ENCODE data around the gene SLC25A29.

The SLC25A29 gene

DNA sequence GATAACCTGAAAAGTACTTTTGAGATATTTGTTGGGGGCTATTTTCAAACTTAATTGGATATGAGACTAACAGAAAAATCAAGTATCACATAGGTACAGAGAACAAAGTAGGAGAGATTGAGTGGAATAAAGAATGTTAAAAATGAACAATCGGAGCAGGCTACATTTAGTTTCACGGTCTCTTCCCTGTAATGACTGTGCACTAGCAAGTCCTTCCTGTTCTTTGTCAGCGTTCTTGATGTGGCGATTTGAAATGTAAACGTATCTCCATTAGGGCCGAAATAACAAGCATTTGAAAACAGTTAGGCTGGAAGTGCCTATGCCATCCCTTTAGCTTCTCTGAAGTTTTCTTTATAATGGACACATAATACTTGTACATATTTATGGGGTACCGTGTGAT, 31.0 kb downstream of the SLC25A29 start:
- H3K79me2 ChIP-seq (ENCODE audit: control insufficient read depth, low read length) = peaks cover 96% of the 10 kb centered on the region
- TF ChIP-seq, protein P1, sequence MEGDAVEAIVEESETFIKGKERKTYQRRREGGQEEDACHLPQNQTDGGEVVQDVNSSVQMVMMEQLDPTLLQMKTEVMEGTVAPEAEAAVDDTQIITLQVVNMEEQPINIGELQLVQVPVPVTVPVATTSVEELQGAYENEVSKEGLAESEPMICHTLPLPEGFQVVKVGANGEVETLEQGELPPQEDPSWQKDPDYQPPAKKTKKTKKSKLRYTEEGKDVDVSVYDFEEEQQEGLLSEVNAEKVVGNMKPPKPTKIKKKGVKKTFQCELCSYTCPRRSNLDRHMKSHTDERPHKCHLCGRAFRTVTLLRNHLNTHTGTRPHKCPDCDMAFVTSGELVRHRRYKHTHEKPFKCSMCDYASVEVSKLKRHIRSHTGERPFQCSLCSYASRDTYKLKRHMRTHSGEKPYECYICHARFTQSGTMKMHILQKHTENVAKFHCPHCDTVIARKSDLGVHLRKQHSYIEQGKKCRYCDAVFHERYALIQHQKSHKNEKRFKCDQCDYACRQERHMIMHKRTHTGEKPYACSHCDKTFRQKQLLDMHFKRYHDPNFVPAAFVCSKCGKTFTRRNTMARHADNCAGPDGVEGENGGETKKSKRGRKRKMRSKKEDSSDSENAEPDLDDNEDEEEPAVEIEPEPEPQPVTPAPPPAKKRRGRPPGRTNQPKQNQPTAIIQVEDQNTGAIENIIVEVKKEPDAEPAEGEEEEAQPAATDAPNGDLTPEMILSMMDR (IDR thresholded peaks at IDR 0.05; ENCODE audit: low read depth, low read length, poor library complexity, severe bottlenecking) = no peak
- no peak for TF ChIP-seq EZH2phosphoT487 (IDR thresholded peaks at IDR 0.05; ENCODE audit: borderline replicate concordance, low read length)
- H3K27ac ChIP-seq (ENCODE audit: low read depth, low read length) = no peak overlapping the region
- H3F3A ChIP-seq (ENCODE audit: control insufficient read depth, insufficient read depth) = peaks cover 13% of the 10 kb centered on the region
- peaks cover 6% of the 10 kb centered on the region; the same call in 1 of the 2 replicates for H4K20me1 ChIP-seq (ENCODE audit: control insufficient read depth, insufficient read depth, low read depth, low read length)
- no peaks in the 10 kb centered on the region for H3K27me3 ChIP-seq (ENCODE audit: control insufficient read depth, low read length)
- no peaks in the 10 kb centered on the region for H3K9me2 ChIP-seq (replicated peaks; ENCODE audit: control insufficient read depth, low read length)
- no peak overlapping the region for H3K4me2 ChIP-seq (ENCODE audit: low read length)
- peaks cover 4% of the 10 kb centered on the region for H3K4me1 ChIP-seq (ENCODE audit: control insufficient read depth, low read length)
- peaks cover 79% of the 10 kb centered on the region for H3K36me3 ChIP-seq (ENCODE audit: control insufficient read depth, low read length)
- H3K9me3 ChIP-seq (ENCODE audit: control insufficient read depth, insufficient read depth, low read length) = no peaks in the 10 kb centered on the region
- H3K4me3 ChIP-seq (ENCODE audit: low read length) = no peak overlapping the region

DNA sequence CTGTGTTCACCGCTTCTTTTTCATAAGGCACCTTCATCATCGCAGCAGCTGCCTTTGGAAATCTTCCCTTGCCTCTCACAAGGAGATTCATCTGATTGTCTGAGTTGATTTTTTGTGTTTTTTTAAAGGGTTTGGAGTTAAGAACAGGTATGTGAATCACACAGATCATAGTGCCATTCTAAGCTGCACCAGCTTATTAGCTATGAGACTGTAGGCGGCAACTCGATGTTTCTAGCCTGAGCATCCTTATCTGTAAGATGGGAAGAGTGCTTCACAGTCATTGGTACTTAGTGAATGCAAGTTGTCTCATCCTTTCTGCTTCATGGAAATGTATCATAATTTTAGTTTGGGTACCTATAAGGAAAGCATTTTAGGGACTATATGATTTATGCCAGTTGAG, 32.0 kb downstream of the SLC25A29 start:
- TF ChIP-seq, protein P1 (IDR thresholded peaks at IDR 0.05; ENCODE audit: low read depth, low read length, poor library complexity, severe bottlenecking) = no peak
- TF ChIP-seq EZH2phosphoT487 (IDR thresholded peaks at IDR 0.05; ENCODE audit: borderline replicate concordance, low read length) = no peak
- no peak overlapping the region for H3K27ac ChIP-seq (ENCODE audit: low read depth, low read length)
- H3K4me2 ChIP-seq (ENCODE audit: low read length) = no peak overlapping the region
- peaks cover 12% of the 10 kb centered on the region for H3F3A ChIP-seq (ENCODE audit: control insufficient read depth, insufficient read depth)
- peaks cover 4% of the 10 kb centered on the region for H3K4me1 ChIP-seq (ENCODE audit: control insufficient read depth, low read length)
- peaks cover 4% of the 10 kb centered on the region; the same call in 1 of the 2 replicates for H4K20me1 ChIP-seq (ENCODE audit: control insufficient read depth, insufficient read depth, low read depth, low read length)
- peaks cover 93% of the 10 kb centered on the region for H3K79me2 ChIP-seq (ENCODE audit: control insufficient read depth, low read length)
- no peaks in the 10 kb centered on the region for H3K9me3 ChIP-seq (ENCODE audit: control insufficient read depth, insufficient read depth, low read length)
- H3K4me3 ChIP-seq (ENCODE audit: low read length) = no peak overlapping the region
- H3K9me2 ChIP-seq (replicated peaks; ENCODE audit: control insufficient read depth, low read length) = no peaks in the 10 kb centered on the region
- no peaks in the 10 kb centered on the region for H3K27me3 ChIP-seq (ENCODE audit: control insufficient read depth, low read length)
- peaks cover 72% of the 10 kb centered on the region for H3K36me3 ChIP-seq (ENCODE audit: control insufficient read depth, low read length)

DNA sequence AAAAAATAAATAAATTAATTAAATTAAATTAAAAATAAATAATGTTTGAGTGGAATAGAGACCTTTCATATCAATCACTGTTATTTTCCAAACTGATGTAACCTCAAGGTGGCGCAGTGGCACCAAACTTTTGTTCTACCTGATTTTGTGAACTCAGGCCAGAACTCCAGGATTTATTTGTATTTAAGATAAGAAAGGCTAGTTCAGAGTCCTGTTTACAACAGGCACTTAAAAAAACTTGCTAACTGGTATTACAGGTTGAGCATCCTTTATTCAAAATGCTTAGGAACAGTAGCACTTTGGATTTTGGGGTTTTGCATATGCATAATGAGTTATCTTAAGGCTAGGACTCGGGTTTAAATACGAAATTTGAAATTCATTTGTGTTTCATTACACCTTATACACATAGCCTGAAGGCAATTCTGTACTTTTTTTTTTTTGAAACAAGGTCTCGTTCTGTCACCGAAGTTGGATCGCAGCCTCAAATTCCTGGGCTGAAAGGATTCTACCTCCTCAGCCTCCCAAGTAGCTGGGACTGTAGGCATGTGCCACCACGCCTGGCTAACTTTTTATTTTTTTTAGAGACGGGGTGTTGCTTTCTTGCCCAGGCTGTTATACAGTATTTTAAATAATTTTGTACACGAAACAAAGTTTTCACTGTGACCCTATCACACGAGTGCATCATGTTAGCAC, 34.9 kb downstream of the SLC25A29 start:
- H3K9me3 ChIP-seq (ENCODE audit: control insufficient read depth, insufficient read depth, low read length) = no peaks in the 10 kb centered on the region
- H3K27me3 ChIP-seq (ENCODE audit: control insufficient read depth, low read length) = no peaks in the 10 kb centered on the region
- H3K79me2 ChIP-seq (ENCODE audit: control insufficient read depth, low read length) = peaks cover 94% of the 10 kb centered on the region
- peaks cover 70% of the 10 kb centered on the region for H3K36me3 ChIP-seq (ENCODE audit: control insufficient read depth, low read length)
- H3K4me2 ChIP-seq (ENCODE audit: low read length) = no peak overlapping the region
- peaks cover 2% of the 10 kb centered on the region for H3F3A ChIP-seq (ENCODE audit: control insufficient read depth, insufficient read depth)
- H3K4me3 ChIP-seq (ENCODE audit: low read length) = no peak overlapping the region
- no peak for TF ChIP-seq EZH2phosphoT487 (IDR thresholded peaks at IDR 0.05; ENCODE audit: borderline replicate concordance, low read length)
- TF ChIP-seq, protein P1 (IDR thresholded peaks at IDR 0.05; ENCODE audit: low read depth, low read length, poor library complexity, severe bottlenecking) = peak; percentile 58
- H3K4me1 ChIP-seq (ENCODE audit: control insufficient read depth, low read length) = no peaks in the 10 kb centered on the region
- no peak overlapping the region for H3K27ac ChIP-seq (ENCODE audit: low read depth, low read length)
- H3K9me2 ChIP-seq (replicated peaks; ENCODE audit: control insufficient read depth, low read length) = no peaks in the 10 kb centered on the region
- H4K20me1 ChIP-seq (ENCODE audit: control insufficient read depth, insufficient read depth, low read depth, low read length) = peaks cover 6% of the 10 kb centered on the region
